ENCODE measurements around the gene FAM98B. TPM values are rescaled to one million over a fixed set of nuclear protein-coding genes. Genes with fewer than 3 reads are reported as not detected.
A peak's percentile ranks its signal among the peaks of the same experiment; 100 is the strongest.

The FAM98B gene
- total RNA-seq = 25.6 TPM

- Histone ChIP-seq H3K9ac (ENCODE audit: low read depth in 1 of 3, low read length in 3 of 3) (peak within 1 kb of the TSS; percentile 94 to 99 (median 98)), H3K4me3 (ENCODE audit: low read length in 3 of 3) (peak within 1 kb of the TSS; percentile 94 to 99 (median 98)), H3K27ac (ENCODE audit: low read depth, low read length) (peak within 1 kb of the TSS; percentile 88), H3K36me3 (ENCODE audit: control insufficient read depth in 3 of 3, insufficient read depth in 3 of 3, low read length in 3 of 3) (no peaks in the 10 kb centered on the region), H3K4me1 (ENCODE audit: control insufficient read depth in 3 of 3, insufficient read depth in 3 of 3, low read length in 3 of 3) (peaks cover 9 to 24% (median 12%) of the 10 kb centered on the region in 3 donors), H3K27me3 (ENCODE audit: control insufficient read depth in 3 of 3, insufficient read depth in 3 of 3, low read length in 3 of 3) (no peaks in the 10 kb centered on the region), H3K9me3 (ENCODE audit: control insufficient read depth in 3 of 3, low read length in 3 of 3) (no peaks in the 10 kb centered on the region)
These were observed at the start of gene FAM98B for GRCh38 chr15:38453971-38454695. Gene FAM98B, plus strand, starts transcription at chr15:38454127. Its CDS starts 35 bp downstream, at chr15:38454162.

GRCh38 chr15:38406436-38406835, 47.5 kb upstream of the FAM98B start:
- H3K36me3 ChIP-seq (ENCODE audit: control insufficient read depth in 3 of 3, insufficient read depth in 3 of 3, low read length in 3 of 3) = no peaks in the 10 kb centered on the region
- no peaks in the 10 kb centered on the region for H3K27me3 ChIP-seq (ENCODE audit: control insufficient read depth in 3 of 3, insufficient read depth in 3 of 3, low read length in 3 of 3)
- no peak overlapping the region for H3K27ac ChIP-seq (ENCODE audit: low read depth, low read length)
- H3K4me3 ChIP-seq (ENCODE audit: low read length in 3 of 3) = no peak overlapping the region
- no peaks in the 10 kb centered on the region for H3K4me1 ChIP-seq (ENCODE audit: control insufficient read depth in 3 of 3, insufficient read depth in 3 of 3, low read length in 3 of 3)
- no peaks in the 10 kb centered on the region for H3K9me3 ChIP-seq (ENCODE audit: control insufficient read depth in 3 of 3, low read length in 3 of 3)
- no peak overlapping the region for H3K9ac ChIP-seq (ENCODE audit: low read depth in 1 of 3, low read length in 3 of 3)

- Histone ChIP-seq H3K27ac (ENCODE audit: low read depth, low read length) (no peak overlapping the region), H3K9me3 (ENCODE audit: control insufficient read depth in 3 of 3, low read length in 3 of 3) (no peaks in the 10 kb centered on the region), H3K4me1 (ENCODE audit: control insufficient read depth in 3 of 3, insufficient read depth in 3 of 3, low read length in 3 of 3) (no peaks in the 10 kb centered on the region), H3K36me3 (ENCODE audit: control insufficient read depth in 3 of 3, insufficient read depth in 3 of 3, low read length in 3 of 3) (no peaks in the 10 kb centered on the region), H3K4me3 (ENCODE audit: low read length in 3 of 3) (no peak overlapping the region), H3K27me3 (ENCODE audit: control insufficient read depth in 3 of 3, insufficient read depth in 3 of 3, low read length in 3 of 3) (no peaks in the 10 kb centered on the region), H3K9ac (ENCODE audit: low read depth in 1 of 3, low read length in 3 of 3) (no peak overlapping the region)
These were observed 45.4 kb upstream of the FAM98B start for GRCh38 chr15:38408576-38408975.

GRCh38 chr15:38411902-38412301, 42.0 kb upstream of the FAM98B start:
- H3K4me3 ChIP-seq (ENCODE audit: low read length in 3 of 3) = no peak overlapping the region
- no peaks in the 10 kb centered on the region for H3K27me3 ChIP-seq (ENCODE audit: control insufficient read depth in 3 of 3, insufficient read depth in 3 of 3, low read length in 3 of 3)
- peak overlapping the region; percentile 25 for H3K27ac ChIP-seq (ENCODE audit: low read depth, low read length)
- no peaks in the 10 kb centered on the region for H3K36me3 ChIP-seq (ENCODE audit: control insufficient read depth in 3 of 3, insufficient read depth in 3 of 3, low read length in 3 of 3)
- no peaks in the 10 kb centered on the region for H3K9me3 ChIP-seq (ENCODE audit: control insufficient read depth in 3 of 3, low read length in 3 of 3)
- H3K9ac ChIP-seq (ENCODE audit: low read depth in 1 of 3, low read length in 3 of 3) = no peak overlapping the region
- H3K4me1 ChIP-seq (ENCODE audit: control insufficient read depth in 3 of 3, insufficient read depth in 3 of 3, low read length in 3 of 3) = no peaks in the 10 kb centered on the region

GRCh38 chr15:38412466-38412865, 41.5 kb upstream of the FAM98B start:
- H3K36me3 ChIP-seq (ENCODE audit: control insufficient read depth in 3 of 3, insufficient read depth in 3 of 3, low read length in 3 of 3) = no peaks in the 10 kb centered on the region
- peak overlapping the region; percentile 29 for H3K27ac ChIP-seq (ENCODE audit: low read depth, low read length)
- no peak overlapping the region for H3K9ac ChIP-seq (ENCODE audit: low read depth in 1 of 3, low read length in 3 of 3)
- no peaks in the 10 kb centered on the region for H3K9me3 ChIP-seq (ENCODE audit: control insufficient read depth in 3 of 3, low read length in 3 of 3)
- H3K4me3 ChIP-seq (ENCODE audit: low read length in 3 of 3) = no peak overlapping the region
- H3K4me1 ChIP-seq (ENCODE audit: control insufficient read depth in 3 of 3, insufficient read depth in 3 of 3, low read length in 3 of 3) = no peaks in the 10 kb centered on the region
- H3K27me3 ChIP-seq (ENCODE audit: control insufficient read depth in 3 of 3, insufficient read depth in 3 of 3, low read length in 3 of 3) = no peaks in the 10 kb centered on the region

GRCh38 chr15:38414357-38414756, 39.6 kb upstream of the FAM98B start:
- no peak overlapping the region for H3K9ac ChIP-seq (ENCODE audit: low read depth in 1 of 3, low read length in 3 of 3)
- no peak overlapping the region for H3K4me3 ChIP-seq (ENCODE audit: low read length in 3 of 3)
- no peaks in the 10 kb centered on the region for H3K9me3 ChIP-seq (ENCODE audit: control insufficient read depth in 3 of 3, low read length in 3 of 3)
- no peaks in the 10 kb centered on the region for H3K27me3 ChIP-seq (ENCODE audit: control insufficient read depth in 3 of 3, insufficient read depth in 3 of 3, low read length in 3 of 3)
- H3K27ac ChIP-seq (ENCODE audit: low read depth, low read length) = no peak overlapping the region
- H3K36me3 ChIP-seq (ENCODE audit: control insufficient read depth in 3 of 3, insufficient read depth in 3 of 3, low read length in 3 of 3) = no peaks in the 10 kb centered on the region
- no peaks in the 10 kb centered on the region for H3K4me1 ChIP-seq (ENCODE audit: control insufficient read depth in 3 of 3, insufficient read depth in 3 of 3, low read length in 3 of 3)

GRCh38 chr15:38421069-38421690, 32.7 kb upstream of the FAM98B start:
- Histone ChIP-seq H3K9ac (ENCODE audit: low read depth in 1 of 3, low read length in 3 of 3) (no peak overlapping the region), H3K27ac (ENCODE audit: low read depth, low read length) (no peak overlapping the region), H3K9me3 (ENCODE audit: control insufficient read depth in 3 of 3, low read length in 3 of 3) (no peaks in the 10 kb centered on the region), H3K4me3 (ENCODE audit: low read length in 3 of 3) (no peak overlapping the region), H3K4me1 (ENCODE audit: control insufficient read depth in 3 of 3, insufficient read depth in 3 of 3, low read length in 3 of 3) (no peaks in the 10 kb centered on the region), H3K27me3 (ENCODE audit: control insufficient read depth in 3 of 3, insufficient read depth in 3 of 3, low read length in 3 of 3) (no peaks in the 10 kb centered on the region), H3K36me3 (ENCODE audit: control insufficient read depth in 3 of 3, insufficient read depth in 3 of 3, low read length in 3 of 3) (no peaks in the 10 kb centered on the region)

GRCh38 chr15:38424101-38424552, 29.8 kb upstream of the FAM98B start:
- no peak overlapping the region for H3K27ac ChIP-seq (ENCODE audit: low read depth, low read length)
- H3K27me3 ChIP-seq (ENCODE audit: control insufficient read depth in 3 of 3, insufficient read depth in 3 of 3, low read length in 3 of 3) = no peaks in the 10 kb centered on the region

GRCh38 chr15:38425269-38425668, 28.7 kb upstream of the FAM98B start:
- H3K4me3 ChIP-seq (ENCODE audit: low read length in 3 of 3) = no peak overlapping the region
- H3K27ac ChIP-seq (ENCODE audit: low read depth, low read length) = no peak overlapping the region
- no peaks in the 10 kb centered on the region for H3K27me3 ChIP-seq (ENCODE audit: control insufficient read depth in 3 of 3, insufficient read depth in 3 of 3, low read length in 3 of 3)
- H3K9me3 ChIP-seq (ENCODE audit: control insufficient read depth in 3 of 3, low read length in 3 of 3) = no peaks in the 10 kb centered on the region
- no peak overlapping the region for H3K9ac ChIP-seq (ENCODE audit: low read depth in 1 of 3, low read length in 3 of 3)
- H3K4me1 ChIP-seq (ENCODE audit: control insufficient read depth in 3 of 3, insufficient read depth in 3 of 3, low read length in 3 of 3) = no peaks in the 10 kb centered on the region
- H3K36me3 ChIP-seq (ENCODE audit: control insufficient read depth in 3 of 3, insufficient read depth in 3 of 3, low read length in 3 of 3) = no peaks in the 10 kb centered on the region

More at GRCh38 chr15:38424101-38424552, 29.8 kb upstream of the FAM98B start:
- Histone ChIP-seq H3K9me3 (ENCODE audit: control insufficient read depth in 3 of 3, low read length in 3 of 3) (no peaks in the 10 kb centered on the region), H3K4me1 (ENCODE audit: control insufficient read depth in 3 of 3, insufficient read depth in 3 of 3, low read length in 3 of 3) (no peaks in the 10 kb centered on the region), H3K36me3 (ENCODE audit: control insufficient read depth in 3 of 3, insufficient read depth in 3 of 3, low read length in 3 of 3) (no peaks in the 10 kb centered on the region), H3K9ac (ENCODE audit: low read depth in 1 of 3, low read length in 3 of 3) (no peak overlapping the region), H3K4me3 (ENCODE audit: low read length in 3 of 3) (no peak overlapping the region)

GRCh38 chr15:38427380-38427779, 26.5 kb upstream of the FAM98B start:
- Histone ChIP-seq H3K36me3 (ENCODE audit: control insufficient read depth in 3 of 3, insufficient read depth in 3 of 3, low read length in 3 of 3) (no peaks in the 10 kb centered on the region), H3K27me3 (ENCODE audit: control insufficient read depth in 3 of 3, insufficient read depth in 3 of 3, low read length in 3 of 3) (no peaks in the 10 kb centered on the region), H3K9ac (ENCODE audit: low read depth in 1 of 3, low read length in 3 of 3) (no peak overlapping the region), H3K27ac (ENCODE audit: low read depth, low read length) (no peak overlapping the region), H3K9me3 (ENCODE audit: control insufficient read depth in 3 of 3, low read length in 3 of 3) (no peaks in the 10 kb centered on the region), H3K4me1 (ENCODE audit: control insufficient read depth in 3 of 3, insufficient read depth in 3 of 3, low read length in 3 of 3) (no peaks in the 10 kb centered on the region), H3K4me3 (ENCODE audit: low read length in 3 of 3) (no peak overlapping the region)
